Anterior cingulate cortex (tissue), 58 donors: ENCODE results near the gene GALNT9.
"Not testable (repeated sequence)": the region's sequence is repeated elsewhere in the genome, so short reads cannot be mapped to it uniquely, and the experiment has no call there.

Experiments
- DNase-seq, 58 donors: peaks; one replicate each; lab custom pipeline; 2025; lab: John Stamatoyannopoulos, UW

GALNT9 gene

DNA sequence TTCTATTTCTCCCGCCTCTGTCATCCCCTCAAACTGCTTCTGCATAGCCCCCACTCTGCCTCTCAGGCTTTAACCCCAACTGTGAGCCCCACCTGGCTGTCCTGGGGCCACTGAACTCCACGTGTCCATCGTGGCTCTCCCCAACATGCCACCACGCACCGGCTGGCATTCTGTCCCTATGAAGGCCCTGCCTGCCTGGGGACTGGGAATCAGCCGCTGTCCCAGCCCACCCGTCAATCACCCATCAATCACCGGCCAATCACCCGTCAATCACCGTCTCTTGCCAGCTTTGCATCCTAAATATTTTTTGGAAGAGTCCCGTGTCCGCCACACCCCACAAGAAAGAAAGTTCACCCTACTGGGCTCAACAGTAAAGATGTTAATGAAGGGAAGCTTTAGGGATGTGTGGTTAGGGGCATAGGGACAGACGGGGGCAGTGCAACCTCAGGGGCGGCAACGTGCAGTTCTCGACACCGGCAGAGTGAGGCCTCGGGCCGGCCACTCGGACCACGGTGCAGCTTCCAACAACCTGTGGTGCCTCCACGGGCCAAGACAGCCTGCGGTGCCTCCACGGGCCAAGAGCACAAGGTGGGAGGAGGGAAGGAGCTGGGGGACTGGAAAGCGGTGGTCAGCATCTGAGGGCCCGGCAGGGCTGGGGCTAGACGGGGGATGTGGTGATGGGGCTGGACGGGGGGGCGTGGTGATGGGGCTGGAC lies 85.6 kb downstream of the GALNT9 start:
- DNase-seq, result no peak

- not testable (repeated sequence) for DNase-seq
Measured at GRCh38 chr12:132243171-132243570, 86.2 kb downstream of the GALNT9 start.

DNA sequence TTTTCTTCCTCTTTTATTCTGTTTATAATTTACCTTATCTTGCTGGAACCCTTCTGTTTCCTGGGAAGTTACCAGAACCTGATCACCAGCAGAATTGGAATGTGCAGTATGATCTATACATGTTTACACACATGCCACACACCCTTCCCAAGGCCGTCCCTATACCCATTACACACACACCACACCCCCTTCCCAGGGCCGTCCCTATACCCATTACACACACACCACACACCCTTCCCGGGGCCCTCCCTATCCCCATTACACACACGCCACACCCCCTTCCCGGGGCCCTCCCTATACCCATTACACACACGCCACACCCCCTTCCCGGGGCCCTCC lies 88.8 kb downstream of the GALNT9 start:
- not testable (repeated sequence) for DNase-seq

DNA sequence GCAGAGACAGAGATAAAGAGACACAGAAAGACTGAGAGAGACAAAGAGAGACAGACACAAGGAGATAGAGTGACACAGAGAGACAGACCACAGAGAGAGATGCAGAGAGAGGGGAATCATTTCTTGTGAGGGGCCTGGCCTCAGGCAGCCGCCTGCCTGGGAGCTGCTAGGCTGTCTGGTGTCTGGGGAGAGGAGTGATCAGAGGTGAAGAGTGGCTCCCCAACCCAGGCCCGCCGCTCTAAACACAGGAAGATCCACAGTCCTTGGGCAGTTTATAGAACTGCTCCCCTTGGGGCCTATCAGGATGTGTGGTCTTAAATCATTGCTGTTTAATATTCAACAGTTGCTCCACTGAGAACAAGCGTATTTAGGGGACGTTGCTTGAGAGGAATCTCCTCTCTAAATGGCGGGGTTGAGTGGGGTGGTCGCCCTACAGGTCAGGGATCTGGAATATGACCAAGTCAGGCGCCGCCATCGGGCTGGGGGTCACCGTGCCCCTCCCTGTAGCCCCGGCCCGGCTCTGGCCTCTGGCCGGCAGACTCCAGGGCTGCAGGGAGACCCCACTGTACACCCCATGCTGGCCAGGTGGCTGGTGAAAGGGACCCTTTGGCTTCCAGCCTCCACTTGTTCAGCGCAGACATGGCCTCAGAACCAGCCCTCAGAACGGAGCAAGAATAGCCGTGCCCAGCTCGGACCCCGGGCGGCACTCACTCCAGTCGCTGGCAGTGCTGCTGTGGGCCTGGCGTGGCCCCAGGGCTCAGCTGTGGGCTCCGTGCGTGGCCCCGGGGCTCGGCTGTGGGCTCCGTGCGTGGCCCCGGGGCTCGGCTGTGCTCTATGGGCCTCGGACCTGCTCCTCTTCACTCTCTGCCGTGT lies 89.4 kb downstream of the GALNT9 start:
- no peak for DNase-seq

GRCh38 chr12:132239392-132239791 lies 90.0 kb downstream of the GALNT9 start:
- DNase-seq, result no peak

DNA sequence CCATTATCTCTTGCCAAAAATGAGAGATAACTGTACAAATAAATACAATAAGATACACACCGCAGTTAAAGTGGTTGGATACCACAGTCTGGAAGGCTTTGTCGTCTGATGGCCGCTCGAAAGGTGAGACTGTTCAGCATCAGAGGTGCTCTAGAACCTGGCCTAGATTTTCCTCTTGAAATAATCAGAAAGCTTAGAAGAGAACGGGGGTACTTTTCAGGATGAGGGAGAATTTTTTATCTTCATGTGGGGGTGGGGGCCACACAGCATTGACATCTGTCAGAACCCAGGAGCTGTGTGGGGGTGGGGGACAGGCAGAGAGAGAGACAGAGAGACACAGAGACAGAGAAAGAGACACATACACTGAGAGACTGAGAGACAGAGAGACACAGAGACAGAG lies 90.5 kb downstream of the GALNT9 start:
- no peak for DNase-seq

GRCh38 chr12:132238488-132238854 lies 90.9 kb downstream of the GALNT9 start:
- DNase-seq, result no peak

DNA sequence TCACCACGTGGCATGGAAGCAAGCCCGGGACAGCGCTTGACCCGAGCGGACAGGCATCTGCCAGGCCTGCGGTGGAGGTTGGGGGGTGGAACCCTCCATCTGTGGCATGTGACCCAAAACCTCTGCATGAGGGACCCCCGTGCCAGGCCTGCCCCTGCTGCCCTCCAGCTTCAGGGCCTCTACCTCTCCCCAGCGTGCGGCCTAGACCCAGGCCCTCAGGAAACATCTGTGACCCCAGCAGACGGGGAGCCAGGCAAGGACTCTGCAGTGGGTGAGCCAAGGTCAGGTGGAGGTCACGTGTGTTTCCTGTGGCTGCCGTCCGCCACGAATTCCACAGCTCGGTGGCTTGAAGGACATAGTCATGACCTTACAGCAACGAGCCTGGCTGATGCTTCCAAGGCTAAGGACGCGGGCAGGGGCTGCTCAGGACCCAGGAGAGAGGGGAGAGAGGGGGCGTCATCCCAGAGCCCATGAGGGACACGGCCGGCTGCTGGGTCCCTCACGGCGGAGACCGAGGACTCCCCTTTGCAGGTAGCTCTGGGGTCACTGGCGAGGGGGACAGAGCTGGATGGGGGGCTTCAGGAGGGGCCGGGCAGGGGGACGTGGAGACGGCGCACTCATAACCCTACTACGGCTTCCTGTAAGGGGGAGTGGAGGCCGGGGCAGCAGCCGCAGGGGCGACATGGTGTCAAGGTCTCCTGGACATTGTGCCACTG lies 91.5 kb downstream of the GALNT9 start:
- no peak for DNase-seq

- DNase-seq, result no peak
Measured at GRCh38 chr12:132236930-132237771, 92.2 kb downstream of the GALNT9 start.

DNA sequence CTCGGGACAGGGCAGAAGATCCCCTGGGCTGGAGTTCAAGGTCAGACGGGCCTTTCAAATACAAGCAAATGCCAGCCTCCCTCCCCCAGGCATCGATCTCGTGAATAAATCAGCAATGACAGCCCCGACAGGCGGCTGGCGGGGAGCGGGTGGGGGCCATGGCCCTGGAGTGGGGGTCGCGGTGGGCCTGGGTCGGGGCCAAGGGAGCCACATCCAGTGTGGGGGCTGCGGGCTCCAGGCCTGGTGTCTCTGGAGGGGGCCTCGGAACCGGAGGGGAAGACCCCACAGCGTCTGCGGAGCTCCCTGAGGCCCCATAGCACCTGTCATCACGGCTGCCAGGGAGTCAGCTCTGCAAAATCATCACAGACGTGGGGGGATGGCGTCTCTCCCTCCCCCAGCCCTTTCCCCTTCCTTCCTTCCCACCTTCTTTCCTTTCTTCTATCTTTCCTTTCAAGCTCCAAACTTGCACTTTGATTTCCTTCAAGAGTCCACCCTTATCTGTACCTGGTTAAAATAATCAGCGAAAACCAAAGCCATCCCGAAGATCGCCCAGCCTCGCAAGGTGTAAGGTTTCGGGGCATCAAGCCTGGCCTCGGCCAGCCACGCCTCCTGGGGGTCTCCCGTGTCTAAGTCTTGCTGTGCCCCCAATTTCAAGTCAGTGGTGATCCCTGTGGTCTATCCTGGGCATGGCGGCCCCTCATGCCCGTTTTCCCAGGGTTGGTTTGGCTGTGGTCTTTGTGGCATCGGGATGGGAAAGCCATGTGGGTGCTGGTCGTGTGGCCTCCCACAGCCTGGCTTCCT lies 93.1 kb downstream of the GALNT9 start:
- no peak for DNase-seq

DNA sequence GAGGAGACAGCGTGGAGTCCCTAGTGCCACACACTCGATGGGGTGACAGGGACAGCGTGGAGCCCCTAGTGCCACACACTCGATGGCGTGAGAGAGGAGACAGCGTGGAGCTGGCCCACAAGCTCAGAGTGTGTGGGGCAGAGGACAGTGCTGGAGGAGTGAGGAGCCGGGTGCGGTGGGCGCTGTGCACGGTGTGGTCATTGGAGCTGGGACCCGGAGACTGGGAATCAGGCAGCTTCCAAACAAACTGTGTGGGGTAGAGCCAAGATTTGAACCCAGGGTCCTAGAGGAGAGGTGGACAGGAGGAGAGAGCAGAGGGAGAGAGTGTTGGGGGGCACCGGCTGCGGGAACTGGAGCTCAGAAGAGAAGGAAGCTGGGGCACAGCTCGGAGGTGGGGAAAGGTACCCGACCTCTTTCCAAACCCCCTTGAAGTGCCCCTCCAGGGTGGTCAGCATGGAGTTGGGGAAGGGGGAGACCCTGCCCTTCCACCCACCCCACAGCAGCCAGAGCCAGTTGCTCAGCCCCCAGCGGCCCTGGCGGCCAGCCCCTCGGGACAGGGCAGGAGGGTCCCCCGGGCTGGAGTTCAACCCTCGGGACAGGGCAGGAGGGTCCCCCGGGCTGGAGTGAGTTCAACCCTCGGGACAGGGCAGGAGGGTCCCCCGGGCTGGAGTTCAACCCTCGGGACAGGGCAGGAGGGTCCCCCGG lies 94.1 kb downstream of the GALNT9 start:
- no peak for DNase-seq

- no peak for DNase-seq
Measured at GRCh38 chr12:132230381-132230780, 99.0 kb downstream of the GALNT9 start.

GRCh38 chr12:132229926-132230325 lies 99.5 kb downstream of the GALNT9 start:
- DNase-seq, result no peak

- no peak for DNase-seq
Measured at GRCh38 chr12:132229193-132229760, 100.1 kb downstream of the GALNT9 start.

GRCh38 chr12:132228476-132229192 lies 100.8 kb downstream of the GALNT9 start:
- no peak for DNase-seq

DNA sequence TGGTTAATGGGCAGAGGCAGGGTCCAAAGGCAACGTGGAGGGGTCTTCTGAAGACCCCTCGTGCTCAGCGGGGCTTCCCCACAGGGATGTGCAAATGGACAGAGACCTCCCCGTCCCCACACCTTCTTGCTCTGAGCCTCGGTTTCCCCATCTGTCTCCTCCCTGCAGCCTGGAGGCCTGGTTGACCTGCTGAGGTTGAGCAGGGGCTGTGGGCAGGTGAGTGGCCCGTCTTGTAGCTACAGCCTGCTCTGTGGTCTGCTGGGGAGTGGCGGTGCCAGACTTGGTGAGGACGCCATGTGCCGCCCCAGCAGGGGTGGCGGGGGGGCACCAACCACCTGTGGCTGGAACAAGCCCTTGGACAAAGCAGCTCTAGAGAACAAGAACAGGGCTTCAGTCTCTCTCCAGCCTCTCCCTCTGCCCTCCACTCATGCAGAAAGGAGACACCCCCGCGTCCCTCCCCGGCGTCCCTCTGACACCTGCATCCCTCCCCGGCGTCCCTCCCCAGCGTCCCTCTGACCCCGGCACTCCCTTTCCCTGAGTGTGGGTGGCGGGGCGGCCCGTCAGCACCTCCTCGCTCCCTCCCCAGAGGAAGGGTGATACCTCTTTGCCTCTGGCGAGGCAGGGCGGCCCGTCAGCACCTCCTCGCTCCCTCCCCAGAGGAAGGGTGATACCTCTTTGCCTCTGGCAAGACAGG lies 101.5 kb downstream of the GALNT9 start:
- DNase-seq, result no peak

- no peak for DNase-seq
Measured at GRCh38 chr12:132227118-132227517, 102.3 kb downstream of the GALNT9 start.
